ENCODE results near the gene CPNE6. TPM values are rescaled to one million over a fixed set of nuclear protein-coding genes. Genes with fewer than 3 reads are reported as not detected.
A peak's percentile ranks its signal among the peaks of the same experiment; 100 is the strongest.

Gene CPNE6
- total and polyA plus RNA-seq, 2 of the 13 experiments (the other 11 are each of a cell fraction or from before 2014, with no cell fraction given): not detected

GRCh38 chr14:24094841-24095270 is 23.5 kb downstream of the CPNE6 start (continued):
- TF ChIP-seq HMGXB4 (CRISPR knock-in tag; IDR thresholded peaks at IDR 0.05; ENCODE audit: borderline replicate concordance in 1 of 2, low read depth in 1 of 2) (peak in 1 of 2 experiments; percentile 3; a peak in 1 of 4 replicates), KLF6 (CRISPR knock-in tag; IDR thresholded peaks at IDR 0.05) (no peak), NFAT5 (CRISPR knock-in tag; IDR thresholded peaks at IDR 0.05) (no peak), ZNF577 (CRISPR knock-in tag; IDR thresholded peaks at IDR 0.05; ENCODE audit: borderline replicate concordance, low read depth) (no peak), ZNF770 (CRISPR knock-in tag; IDR thresholded peaks at IDR 0.05) (no peak), ZNF607 (CRISPR knock-in tag; IDR thresholded peaks at IDR 0.05; ENCODE audit: borderline replicate concordance) (no peak), RXRA (CRISPR knock-in tag; IDR thresholded peaks at IDR 0.05) (no peak), SP5 (CRISPR knock-in tag; IDR thresholded peaks at IDR 0.05; ENCODE audit: borderline replicate concordance, low read depth) (no peak), PLRG1 (conservative IDR thresholded peaks at IDR 0.05) (no peak), SMARCE1 (IDR thresholded peaks at IDR 0.05; ENCODE audit: borderline replicate concordance) (no peak), ARNTL (CRISPR knock-in tag; IDR thresholded peaks at IDR 0.05) (no peak), ZNF451 (CRISPR knock-in tag; IDR thresholded peaks at IDR 0.05) (no peak; the same call in 1 of the 2 replicates), ZFAT (CRISPR knock-in tag; conservative IDR thresholded peaks at IDR 0.05) (no peak), ZNF776 (CRISPR knock-in tag; IDR thresholded peaks at IDR 0.05) (no peak), ZNF296 (CRISPR knock-in tag; conservative IDR thresholded peaks at IDR 0.05) (no peak), NFE2L2 (IDR thresholded peaks at IDR 0.05; ENCODE audit: low read length) (no peak), REST (IDR thresholded peaks at IDR 0.05; ENCODE audit: borderline replicate concordance in 1 of 2, low read depth in 1 of 2, low read length in 2 of 2) (no peak), MTA1 (CRISPR knock-in tag; IDR thresholded peaks at IDR 0.05; ENCODE audit: borderline replicate concordance) (no peak)

Data from HepG2 (cell line).